ENCODE results near the gene OPCML. TPM values are rescaled to one million over a fixed set of nuclear protein-coding genes. Genes with fewer than 3 reads are reported as not detected.

OPCML gene
- total RNA-seq, 1 experiment from 2014 or later: not detected

DNA sequence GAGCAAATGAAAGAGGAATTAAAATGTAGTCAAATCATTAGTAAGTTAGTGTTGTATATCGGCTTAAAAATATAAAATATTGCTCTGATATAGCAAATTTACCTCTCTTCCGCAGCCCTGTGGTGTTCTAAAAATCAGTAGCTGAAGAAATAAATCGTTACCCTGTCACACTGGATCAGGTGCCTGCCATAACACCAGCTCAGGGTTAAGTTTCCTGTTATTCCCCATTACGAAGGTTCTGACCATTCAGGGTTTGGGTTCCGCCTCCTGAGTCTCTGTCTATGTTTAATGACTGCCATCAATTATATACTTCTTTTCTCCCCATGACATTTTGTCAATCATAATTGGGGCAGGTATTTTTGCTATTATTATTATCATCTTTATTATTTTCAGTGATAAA is 658.5 kb downstream of the OPCML start:
- DNase-seq (no peak), ATAC-seq (no peak)
- Histone ChIP-seq H3K4me1 (ENCODE audit: insufficient read depth, low read length) (no peaks in the 10 kb centered on the region), H3K36me3 (ENCODE audit: low read depth, low read length) (no peaks in the 10 kb centered on the region), H3K79me2 (ENCODE audit: low read length) (no peaks in the 10 kb centered on the region), H3K4me2 (ENCODE audit: low read length) (no peak overlapping the region), H3K27me3 (ENCODE audit: low read length) (no peaks in the 10 kb centered on the region), H4K20me1 (ENCODE audit: low read length) (no peaks in the 10 kb centered on the region), H3K4me3 (ENCODE audit: low read length) (no peak overlapping the region), H3K9ac (ENCODE audit: low read length) (no peak overlapping the region), H3F3A (ENCODE audit: low read length, unreplicated experiment) (no peaks in the 10 kb centered on the region), H3K9me3 (ENCODE audit: low read length) (peaks cover 7% of the 10 kb centered on the region), H2AFZ (ENCODE audit: low read length) (no peak overlapping the region), H3K27ac (ENCODE audit: low read length) (no peak overlapping the region), H3K9me2 (replicated peaks; ENCODE audit: low read length) (no peaks in the 10 kb centered on the region)
- BruUV-seq (replicated peaks): no TSS peak
- intact Hi-C loops (cut with micrococcal nuclease): no loop called here
- POLR2A ChIA-PET (ENCODE audit: unreplicated experiment): no interaction called here
- CTCF ChIA-PET: no interaction called here
- TF ChIP-seq, protein P1, sequence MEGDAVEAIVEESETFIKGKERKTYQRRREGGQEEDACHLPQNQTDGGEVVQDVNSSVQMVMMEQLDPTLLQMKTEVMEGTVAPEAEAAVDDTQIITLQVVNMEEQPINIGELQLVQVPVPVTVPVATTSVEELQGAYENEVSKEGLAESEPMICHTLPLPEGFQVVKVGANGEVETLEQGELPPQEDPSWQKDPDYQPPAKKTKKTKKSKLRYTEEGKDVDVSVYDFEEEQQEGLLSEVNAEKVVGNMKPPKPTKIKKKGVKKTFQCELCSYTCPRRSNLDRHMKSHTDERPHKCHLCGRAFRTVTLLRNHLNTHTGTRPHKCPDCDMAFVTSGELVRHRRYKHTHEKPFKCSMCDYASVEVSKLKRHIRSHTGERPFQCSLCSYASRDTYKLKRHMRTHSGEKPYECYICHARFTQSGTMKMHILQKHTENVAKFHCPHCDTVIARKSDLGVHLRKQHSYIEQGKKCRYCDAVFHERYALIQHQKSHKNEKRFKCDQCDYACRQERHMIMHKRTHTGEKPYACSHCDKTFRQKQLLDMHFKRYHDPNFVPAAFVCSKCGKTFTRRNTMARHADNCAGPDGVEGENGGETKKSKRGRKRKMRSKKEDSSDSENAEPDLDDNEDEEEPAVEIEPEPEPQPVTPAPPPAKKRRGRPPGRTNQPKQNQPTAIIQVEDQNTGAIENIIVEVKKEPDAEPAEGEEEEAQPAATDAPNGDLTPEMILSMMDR (conservative IDR thresholded peaks at IDR 0.05; ENCODE audit: low read depth, low read length): no peak
- TF ChIP-seq EZH2phosphoT487 (IDR thresholded peaks at IDR 0.05; ENCODE audit: borderline replicate concordance, low read length): no peak
- no peak for TF ChIP-seq EZH2 (IDR thresholded peaks at IDR 0.05; ENCODE audit: low read length, unreplicated experiment)

DNA sequence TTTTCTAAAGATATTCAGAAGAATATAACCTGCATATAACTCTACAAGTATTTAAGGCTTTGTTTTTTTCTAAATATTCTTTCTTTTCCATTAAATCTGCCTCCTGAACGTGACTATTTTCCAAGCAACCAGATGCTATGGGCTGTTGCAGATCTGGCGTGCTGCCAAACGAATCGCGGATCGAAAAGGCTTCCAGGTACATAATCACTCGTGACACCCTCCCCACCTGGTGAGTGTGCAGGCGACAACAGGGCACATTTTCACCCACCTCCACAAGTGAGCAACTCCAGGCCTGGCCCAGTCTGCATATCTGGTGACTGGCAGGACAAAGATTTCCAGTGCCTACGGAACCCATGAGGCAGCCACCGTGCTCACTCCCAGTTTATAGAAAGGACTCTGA is 660.1 kb downstream of the OPCML start:
- no peak for DNase-seq
- no peak for TF ChIP-seq EZH2phosphoT487 (IDR thresholded peaks at IDR 0.05; ENCODE audit: borderline replicate concordance, low read length)
- no peak for TF ChIP-seq EZH2 (IDR thresholded peaks at IDR 0.05; ENCODE audit: low read length, unreplicated experiment)
- TF ChIP-seq, protein P1 (conservative IDR thresholded peaks at IDR 0.05; ENCODE audit: low read depth, low read length): no peak
- no peaks in the 10 kb centered on the region for H3K9me2 ChIP-seq (replicated peaks; ENCODE audit: low read length)
- H3K4me1 ChIP-seq (ENCODE audit: insufficient read depth, low read length): no peaks in the 10 kb centered on the region
- no peak overlapping the region for H3K9ac ChIP-seq (ENCODE audit: low read length)
- no peaks in the 10 kb centered on the region for H3F3A ChIP-seq (ENCODE audit: low read length, unreplicated experiment)
- no peak for ATAC-seq
- no peak overlapping the region for H3K4me3 ChIP-seq (ENCODE audit: low read length)
- H3K79me2 ChIP-seq (ENCODE audit: low read length): no peaks in the 10 kb centered on the region
- no peaks in the 10 kb centered on the region for H3K27me3 ChIP-seq (ENCODE audit: low read length)
- H2AFZ ChIP-seq (ENCODE audit: low read length): no peak overlapping the region
- intact Hi-C loops (cut with micrococcal nuclease): no loop called here
- H4K20me1 ChIP-seq (ENCODE audit: low read length): no peaks in the 10 kb centered on the region
- no peak overlapping the region for H3K27ac ChIP-seq (ENCODE audit: low read length)
- H3K4me2 ChIP-seq (ENCODE audit: low read length): no peak overlapping the region
- ChIA-PET POLR2A (ENCODE audit: unreplicated experiment) (no interaction called here), CTCF (no interaction called here)
- BruUV-seq (replicated peaks): no TSS peak
- H3K9me3 ChIP-seq (ENCODE audit: low read length): peaks cover 7% of the 10 kb centered on the region
- no peaks in the 10 kb centered on the region for H3K36me3 ChIP-seq (ENCODE audit: low read depth, low read length)

DNA sequence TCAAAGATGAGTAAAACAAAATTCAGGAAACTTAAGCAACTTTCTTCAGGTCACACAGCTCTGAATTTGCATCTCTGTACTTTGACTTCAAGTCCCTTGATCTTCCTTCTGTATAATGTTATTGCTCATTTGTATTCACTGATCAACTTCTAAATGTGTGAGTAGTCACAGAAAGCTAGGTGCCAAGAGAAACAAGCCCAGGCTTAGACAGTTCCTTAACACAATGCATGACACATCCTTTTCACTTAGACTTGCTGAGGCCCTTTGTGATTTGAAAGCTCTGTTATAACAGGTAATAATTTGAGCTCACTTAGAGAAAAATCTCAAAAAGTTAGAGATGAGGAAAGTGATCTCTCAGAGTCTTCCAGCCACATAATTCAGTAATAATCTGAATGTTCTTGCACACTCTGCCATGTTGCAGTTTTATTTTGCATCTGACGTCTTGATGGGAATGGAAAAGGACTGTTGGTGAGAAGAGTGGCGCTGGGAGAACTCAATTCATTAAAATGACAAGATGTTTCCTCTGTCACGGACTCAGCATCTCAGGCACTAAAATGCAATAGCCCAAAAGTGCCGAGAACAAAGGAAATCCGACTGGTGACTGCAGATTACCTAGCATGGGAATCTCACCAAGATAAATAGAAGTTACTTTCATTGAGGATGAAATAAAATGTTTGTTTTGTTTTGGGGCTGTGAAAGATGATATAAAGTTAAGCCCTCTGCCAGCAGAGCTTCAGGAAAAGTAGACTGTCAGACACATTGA is 665.3 kb downstream of the OPCML start:
- TF ChIP-seq, protein P1 (conservative IDR thresholded peaks at IDR 0.05; ENCODE audit: low read depth, low read length): no peak
- no peak for TF ChIP-seq EZH2 (IDR thresholded peaks at IDR 0.05; ENCODE audit: low read length, unreplicated experiment)
- no peak for TF ChIP-seq EZH2phosphoT487 (IDR thresholded peaks at IDR 0.05; ENCODE audit: borderline replicate concordance, low read length)
- ATAC-seq (no peak), DNase-seq (no peak)
- Histone ChIP-seq H3K4me2 (ENCODE audit: low read length) (no peak overlapping the region), H3K4me3 (ENCODE audit: low read length) (no peak overlapping the region), H3K79me2 (ENCODE audit: low read length) (no peaks in the 10 kb centered on the region), H3K27ac (ENCODE audit: low read length) (no peak overlapping the region), H3K9ac (ENCODE audit: low read length) (no peak overlapping the region), H3K27me3 (ENCODE audit: low read length) (0 out of 2 replicates have a peak, but pooled peaks cover 4% of the 10 kb centered on the region), H3K36me3 (ENCODE audit: low read depth, low read length) (no peaks in the 10 kb centered on the region), H3K9me3 (ENCODE audit: low read length) (peaks cover 11% of the 10 kb centered on the region), H3K9me2 (replicated peaks; ENCODE audit: low read length) (no peaks in the 10 kb centered on the region), H3F3A (ENCODE audit: low read length, unreplicated experiment) (no peaks in the 10 kb centered on the region), H3K4me1 (ENCODE audit: insufficient read depth, low read length) (no peaks in the 10 kb centered on the region), H4K20me1 (ENCODE audit: low read length) (no peaks in the 10 kb centered on the region), H2AFZ (ENCODE audit: low read length) (no peak overlapping the region)
- ChIA-PET CTCF (no interaction called here), POLR2A (ENCODE audit: unreplicated experiment) (no interaction called here)
- intact Hi-C loops (cut with micrococcal nuclease): no loop called here
- BruUV-seq (replicated peaks): no TSS peak

Measured in PC-3 (cell line).